Caco-2 (cell line): ENCODE measurements around the gene MMP28. TPM values are rescaled to one million over a fixed set of nuclear protein-coding genes. Genes with fewer than 3 reads are reported as not detected.

Source experiments
- BruUV-seq: library from RNA; stranded (reverse); fragments of 400-500 nt; replicated peaks from 2 replicates; lab custom pipeline; 2021; lab: Mats Ljungman, UMichigan
- CTCF ChIA-PET: fragments of 300-600 bp; sonication (Branson Sonifier 250); formaldehyde crosslinking; loops from one replicate; lab custom pipeline; 2022; ENCODE audit warnings: antibody characterized with exemption; lab: Charles Lee
- POLR2A ChIA-PET: fragments of 300-600 bp; sonication (Branson Sonifier 250); formaldehyde crosslinking; loops from one replicate; lab custom pipeline; 2022; ENCODE audit warnings: antibody characterized with exemption; lab: Charles Lee
- DNase-seq, 2 experiments: peaks; one replicate each; pipeline versions ENCODE4 v3.0.0 to v3.0.0-alpha.2; 2020 to 2022
- H3K27me3 ChIP-seq: replicated peaks from 2 replicates; pipeline ENCODE4 v1.6.0; 2011; ENCODE audit warnings: low read length; ENCODE audit not compliant: control insufficient read depth, insufficient read depth
- H3K36me3 ChIP-seq: 2 replicates; pipeline ENCODE4 v1.5.1; 2011; ENCODE audit warnings: low read length; ENCODE audit not compliant: control insufficient read depth, insufficient read depth
- H3K4me1 ChIP-seq: fragments of 250-450 bp; sonication (Bioruptor Pico); 2 replicates; pipeline ENCODE4 v1.5.1; 2020; ENCODE audit warnings: mild to moderate bottlenecking
- H3K4me3 ChIP-seq: 2 replicates; pipeline ENCODE4 v1.5.1; 2011; ENCODE audit warnings: low read depth, mild to moderate bottlenecking, control low read depth, low read length
- H3K9me3 ChIP-seq: fragments of 250-450 bp; sonication (Bioruptor Pico); 2 replicates; pipeline ENCODE4 v1.5.1; 2020; ENCODE audit warnings: mild to moderate bottlenecking, moderate library complexity
- H3K27ac Mint-ChIP-seq: one replicate; pipeline ENCODE4 v1.8.0; 2022; ENCODE audit warnings: mixed read lengths; ENCODE audit not compliant: unreplicated experiment
- H3K27me3 Mint-ChIP-seq: one replicate; pipeline ENCODE4 v1.8.0; 2022; ENCODE audit warnings: mixed read lengths; ENCODE audit not compliant: insufficient read depth, unreplicated experiment
- H3K36me3 Mint-ChIP-seq: one replicate; pipeline ENCODE4 v1.8.0; 2022; ENCODE audit warnings: mild to moderate bottlenecking, mixed read lengths; ENCODE audit not compliant: insufficient read depth, unreplicated experiment
- H3K4me1 Mint-ChIP-seq: one replicate; pipeline ENCODE4 v1.8.0; 2022; ENCODE audit warnings: low read depth, mixed read lengths; ENCODE audit not compliant: unreplicated experiment
- H3K4me3 Mint-ChIP-seq: one replicate; pipeline ENCODE4 v1.8.0; 2022; ENCODE audit warnings: mild to moderate bottlenecking, moderate library complexity, mixed read lengths; ENCODE audit not compliant: unreplicated experiment
- H3K9me3 Mint-ChIP-seq: one replicate; pipeline ENCODE4 v1.8.0; 2022; ENCODE audit warnings: mixed read lengths; ENCODE audit not compliant: unreplicated experiment
- intact Hi-C: fragments of 100-400 bp; cut with micrococcal nuclease; formaldehyde crosslinking; loops from one replicate; pipeline ENCODE4 v1.10.0; 2022; ENCODE audit not compliant: unreplicated experiment
- total RNA-seq: library from RNA; stranded (reverse); gene quantifications from 2 replicates; pipeline ENCODE4 v1.2.3, GENCODE V29; 2022
- TF ChIP-seq, protein P1 (sequence below), 2 experiments: fragments of 200-600 bp in 1 of 2; IDR thresholded peaks; 1 replicate in 1 of 2; 2 replicates in 1 of 2; pipeline versions ENCODE4 v1.5.1 to v1.8.0; 2011 to 2022; ENCODE audit warnings: antibody characterized with exemption in 1 of 2, control low read depth in 1 of 2, inconsistent platforms in 1 of 2, low read depth in 1 of 2, low read length in 1 of 2, mild to moderate bottlenecking in 1 of 2, moderate library complexity in 1 of 2; ENCODE audit not compliant: insufficient read depth in 1 of 2, severe bottlenecking in 1 of 2, unreplicated experiment in 1 of 2

Gene MMP28
- total RNA-seq, 1 experiment from 2014 or later = not detected

DNA sequence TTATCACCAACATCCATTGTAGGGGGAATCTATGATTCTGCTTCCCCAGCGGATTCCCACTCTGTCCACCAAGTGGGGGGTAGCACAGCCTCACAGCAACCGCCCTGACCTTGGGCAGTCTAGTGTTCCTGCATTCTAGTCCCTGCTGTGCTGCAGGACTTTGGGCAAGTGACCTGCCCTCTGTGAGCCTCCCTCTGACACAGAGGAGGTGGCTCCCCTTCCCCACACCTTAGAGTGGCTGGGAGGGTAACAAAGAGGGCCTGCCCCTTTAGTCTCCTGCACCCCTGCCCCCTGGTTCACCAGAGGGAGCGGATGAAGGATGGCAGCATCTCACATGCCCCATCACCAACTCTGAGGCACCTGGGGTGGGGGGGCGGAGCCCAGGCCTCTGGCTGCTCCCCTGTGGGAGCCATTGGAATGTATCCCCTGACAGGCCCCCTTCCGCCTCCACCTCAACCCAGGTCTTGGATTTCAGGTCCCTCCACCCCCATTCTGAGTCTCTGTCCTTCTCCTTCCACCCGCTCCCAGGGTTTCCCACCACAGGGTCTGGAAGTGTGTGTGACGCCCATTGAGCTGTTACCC, 52.5 kb downstream of the MMP28 start:
- TF ChIP-seq, protein P1, sequence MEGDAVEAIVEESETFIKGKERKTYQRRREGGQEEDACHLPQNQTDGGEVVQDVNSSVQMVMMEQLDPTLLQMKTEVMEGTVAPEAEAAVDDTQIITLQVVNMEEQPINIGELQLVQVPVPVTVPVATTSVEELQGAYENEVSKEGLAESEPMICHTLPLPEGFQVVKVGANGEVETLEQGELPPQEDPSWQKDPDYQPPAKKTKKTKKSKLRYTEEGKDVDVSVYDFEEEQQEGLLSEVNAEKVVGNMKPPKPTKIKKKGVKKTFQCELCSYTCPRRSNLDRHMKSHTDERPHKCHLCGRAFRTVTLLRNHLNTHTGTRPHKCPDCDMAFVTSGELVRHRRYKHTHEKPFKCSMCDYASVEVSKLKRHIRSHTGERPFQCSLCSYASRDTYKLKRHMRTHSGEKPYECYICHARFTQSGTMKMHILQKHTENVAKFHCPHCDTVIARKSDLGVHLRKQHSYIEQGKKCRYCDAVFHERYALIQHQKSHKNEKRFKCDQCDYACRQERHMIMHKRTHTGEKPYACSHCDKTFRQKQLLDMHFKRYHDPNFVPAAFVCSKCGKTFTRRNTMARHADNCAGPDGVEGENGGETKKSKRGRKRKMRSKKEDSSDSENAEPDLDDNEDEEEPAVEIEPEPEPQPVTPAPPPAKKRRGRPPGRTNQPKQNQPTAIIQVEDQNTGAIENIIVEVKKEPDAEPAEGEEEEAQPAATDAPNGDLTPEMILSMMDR (IDR thresholded peaks at IDR 0.05; ENCODE audit: insufficient read depth in 1 of 2, low read depth in 1 of 2, low read length in 1 of 2, severe bottlenecking in 1 of 2, unreplicated experiment in 1 of 2) = no peak
- intact Hi-C loops = no loop called here
- H3K36me3 Mint-ChIP-seq = peaks cover 5% of the 10 kb centered on the region
- peaks cover 8% of the 10 kb centered on the region for H3K27me3 Mint-ChIP-seq
- no peaks in the 10 kb centered on the region for H3K9me3 Mint-ChIP-seq
- Histone ChIP-seq H3K36me3 (no peaks in the 10 kb centered on the region), H3K4me1 (no peaks in the 10 kb centered on the region; the same call in 1 of the 2 replicates), H3K9me3 (no peaks in the 10 kb centered on the region), H3K4me3 (no peak overlapping the region), H3K27me3 (no peaks in the 10 kb centered on the region)
- peak in 1 of 2 experiments; percentile 27 for DNase-seq
- no peak overlapping the region for H3K27ac Mint-ChIP-seq
- CTCF ChIA-PET = interaction anchor here (1.9 kb wide), 1 partner anchor 130 kb away, joined by 5 read pairs; no protein-coding TSS in a partner anchor
- POLR2A ChIA-PET = no interaction called here
- no peaks in the 10 kb centered on the region for H3K4me1 Mint-ChIP-seq
- BruUV-seq = no TSS peak
- H3K4me3 Mint-ChIP-seq = no peak overlapping the region

DNA sequence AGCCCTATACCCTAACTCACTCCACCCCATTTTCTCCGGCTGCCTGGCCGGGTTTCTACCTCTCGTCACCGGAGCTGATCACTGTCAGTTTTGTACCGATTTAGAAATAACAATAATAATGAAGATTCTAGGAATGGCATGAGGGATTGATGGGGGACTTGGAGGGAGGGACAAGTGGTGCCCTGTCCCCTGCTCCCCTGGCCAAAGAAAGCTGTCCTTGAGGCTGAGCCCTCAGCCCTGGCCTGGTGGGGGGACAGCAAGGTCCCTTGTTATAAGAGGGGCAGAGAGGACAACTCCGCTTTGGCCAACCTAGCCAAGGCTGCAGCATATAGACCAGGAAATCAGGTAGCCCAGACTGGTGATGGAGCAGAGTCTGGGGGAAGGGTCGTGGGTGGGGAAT, 52.9 kb downstream of the MMP28 start:
- peak overlapping the region; percentile 77 for H3K4me3 Mint-ChIP-seq
- no peaks in the 10 kb centered on the region for H3K4me1 Mint-ChIP-seq
- Histone ChIP-seq H3K4me1 (no peaks in the 10 kb centered on the region), H3K27me3 (no peaks in the 10 kb centered on the region), H3K36me3 (no peaks in the 10 kb centered on the region), H3K9me3 (no peaks in the 10 kb centered on the region), H3K4me3 (no peak overlapping the region)
- H3K27me3 Mint-ChIP-seq = peaks cover 8% of the 10 kb centered on the region
- ChIA-PET POLR2A (no interaction called here), CTCF (no interaction called here)
- no peaks in the 10 kb centered on the region for H3K9me3 Mint-ChIP-seq
- no peak overlapping the region for H3K27ac Mint-ChIP-seq
- intact Hi-C loops = no loop called here
- peaks cover 5% of the 10 kb centered on the region for H3K36me3 Mint-ChIP-seq
- TF ChIP-seq, protein P1 (IDR thresholded peaks at IDR 0.05; ENCODE audit: insufficient read depth in 1 of 2, low read depth in 1 of 2, low read length in 1 of 2, severe bottlenecking in 1 of 2, unreplicated experiment in 1 of 2) = no peak
- no TSS peak for BruUV-seq
- no peak for DNase-seq

DNA sequence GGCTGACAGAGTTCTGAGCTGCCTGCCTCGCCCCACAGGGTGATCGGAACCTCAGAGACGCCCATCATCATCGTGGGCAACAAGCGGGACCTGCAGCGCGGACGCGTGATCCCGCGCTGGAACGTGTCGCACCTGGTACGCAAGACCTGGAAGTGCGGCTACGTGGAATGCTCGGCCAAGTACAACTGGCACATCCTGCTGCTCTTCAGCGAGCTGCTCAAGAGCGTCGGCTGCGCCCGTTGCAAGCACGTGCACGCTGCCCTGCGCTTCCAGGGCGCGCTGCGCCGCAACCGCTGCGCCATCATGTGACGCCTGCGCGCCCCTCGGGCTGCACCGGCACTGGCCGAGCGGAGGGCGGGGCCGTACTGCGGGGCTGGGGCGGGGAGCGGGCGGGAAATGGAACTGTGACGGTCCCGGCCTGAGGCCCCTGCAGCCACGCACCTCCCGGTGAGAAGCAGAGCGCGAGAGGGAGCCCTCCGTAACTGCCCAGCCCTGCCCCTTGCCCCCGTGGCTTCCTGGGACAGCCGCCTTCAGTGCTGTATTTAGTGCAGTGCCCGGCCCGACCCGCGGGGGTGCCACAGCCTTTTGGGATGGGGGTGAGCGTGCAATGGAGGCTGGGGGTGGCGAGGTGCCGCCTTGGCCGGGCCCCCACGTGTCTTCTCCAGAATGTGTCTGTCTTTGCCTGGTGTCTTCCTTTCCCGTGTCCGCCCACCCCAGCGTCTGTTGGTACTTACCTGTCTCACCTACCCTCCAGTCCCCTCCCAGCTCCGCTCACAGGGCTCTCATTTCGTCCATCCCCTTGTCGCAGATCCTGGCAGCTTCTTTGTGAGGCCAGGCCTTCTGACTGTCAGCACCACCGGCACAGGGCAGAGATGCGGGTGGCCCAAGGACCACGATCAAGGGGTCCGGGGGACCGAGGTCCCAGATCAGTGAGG, 54.2 kb downstream of the MMP28 start:
- H3K9me3 Mint-ChIP-seq = no peaks in the 10 kb centered on the region
- TF ChIP-seq, protein P1 (IDR thresholded peaks at IDR 0.05; ENCODE audit: insufficient read depth in 1 of 2, low read depth in 1 of 2, low read length in 1 of 2, severe bottlenecking in 1 of 2, unreplicated experiment in 1 of 2) = peak in 1 of 2 experiments; percentile 28
- intact Hi-C loops = no loop called here
- H3K36me3 Mint-ChIP-seq = peaks cover 5% of the 10 kb centered on the region
- BruUV-seq = no TSS peak
- Histone ChIP-seq H3K4me3 (peak overlapping the region; percentile 26), H3K27me3 (no peaks in the 10 kb centered on the region), H3K4me1 (no peaks in the 10 kb centered on the region), H3K36me3 (no peaks in the 10 kb centered on the region), H3K9me3 (no peaks in the 10 kb centered on the region)
- H3K4me3 Mint-ChIP-seq = peak overlapping the region; percentile 77
- ChIA-PET POLR2A (no interaction called here), CTCF (interaction anchor here (0.7 kb wide), 1 partner anchor 68 kb away, joined by 3 read pairs; the partner anchor contains the start of gene TAF15)
- no peaks in the 10 kb centered on the region for H3K4me1 Mint-ChIP-seq
- no peak overlapping the region for H3K27ac Mint-ChIP-seq
- DNase-seq = peak in 1 of 2 experiments; percentile 49
- H3K27me3 Mint-ChIP-seq = peaks cover 8% of the 10 kb centered on the region
